Parathyroid adenoma (tissue), 2 donors: ENCODE measurements around the gene MXD4.

ENCODE experiments used
- H2AFZ ChIP-seq: fragments of 300-600 bp; sonication (generic); one replicate; pipeline ENCODE4 v1.7.0; 2017; ENCODE audit warnings: antibody characterized with exemption, mild to moderate bottlenecking
- H3K27ac ChIP-seq: fragments of 300-600 bp; sonication (generic); one replicate; pipeline ENCODE4 v1.7.0; 2017
- H3K27me3 ChIP-seq: fragments of 300-600 bp; sonication (generic); one replicate; pipeline ENCODE4 v1.7.0; 2017; ENCODE audit warnings: low read length; ENCODE audit not compliant: control insufficient read depth, insufficient read depth
- H3K36me3 ChIP-seq: fragments of 300-600 bp; sonication (generic); one replicate; pipeline ENCODE4 v1.7.0; 2017; ENCODE audit warnings: low read length; ENCODE audit not compliant: control insufficient read depth, insufficient read depth
- H3K4me1 ChIP-seq: fragments of 300-600 bp; sonication (generic); one replicate; pipeline ENCODE4 v1.7.0; 2017; ENCODE audit warnings: control low read depth
- H3K4me2 ChIP-seq: fragments of 300-600 bp; sonication (generic); one replicate; pipeline ENCODE4 v1.7.0; 2017; ENCODE audit warnings: low read length
- H3K4me3 ChIP-seq: fragments of 300-600 bp; sonication (generic); one replicate; pipeline ENCODE4 v1.7.0; 2017; ENCODE audit warnings: low read depth, low read length
- H3K79me2 ChIP-seq: fragments of 300-600 bp; sonication (generic); one replicate; pipeline ENCODE4 v1.7.0; 2017; ENCODE audit warnings: control low read depth
- H3K9ac ChIP-seq: fragments of 300-600 bp; sonication (generic); one replicate; pipeline ENCODE4 v1.7.0; 2017; ENCODE audit warnings: mild to moderate bottlenecking
- H3K9me3 ChIP-seq: fragments of 300-600 bp; sonication (generic); one replicate; pipeline ENCODE4 v1.7.0; 2017; ENCODE audit warnings: low read length; ENCODE audit not compliant: control insufficient read depth
- CTCF ChIP-seq: fragments of 300-600 bp; sonication (generic); IDR thresholded peaks from one replicate; pipeline ENCODE4 v1.7.0; 2017; ENCODE audit warnings: antibody characterized with exemption, mild to moderate bottlenecking
- donor health status: primary hyperparathyroidism.

MXD4 gene

GRCh38 chr4:2267320-2267811 is 5.5 kb upstream of the MXD4 start:
- Histone ChIP-seq H3K9me3 (no peaks in the 10 kb centered on the region), H3K79me2 (no peaks in the 10 kb centered on the region), H3K36me3 (no peaks in the 10 kb centered on the region), H3K9ac (no peak overlapping the region), H3K27ac (no peak overlapping the region), H3K4me2 (no peak overlapping the region), H3K4me1 (peaks cover 3% of the 10 kb centered on the region), H3K4me3 (no peak overlapping the region), H2AFZ (no peak overlapping the region), H3K27me3 (no peaks in the 10 kb centered on the region)
- TF ChIP-seq CTCF, result no peak

- TF ChIP-seq CTCF, result no peak
- Histone ChIP-seq H3K9me3 (no peaks in the 10 kb centered on the region), H3K4me1 (peaks cover 3% of the 10 kb centered on the region), H3K4me3 (no peak overlapping the region), H3K36me3 (no peaks in the 10 kb centered on the region), H3K79me2 (no peaks in the 10 kb centered on the region), H3K4me2 (no peak overlapping the region), H3K27me3 (no peaks in the 10 kb centered on the region), H3K27ac (no peak overlapping the region), H3K9ac (no peak overlapping the region), H2AFZ (no peak overlapping the region)
These were observed 4.9 kb upstream of the MXD4 start for GRCh38 chr4:2266821-2267220.

- H3K9ac ChIP-seq, result no peak overlapping the region
- peak overlapping the region; percentile 22 for H3K27ac ChIP-seq
- no peak overlapping the region for H3K4me3 ChIP-seq
These were observed 4.3 kb upstream of the MXD4 start for GRCh38 chr4:2266181-2266580.

GRCh38 chr4:2265113-2266110 is 3.5 kb upstream of the MXD4 start:
- H3K9ac ChIP-seq, result no peak overlapping the region

More at GRCh38 chr4:2266181-2266580, 4.3 kb upstream of the MXD4 start:
- peak overlapping the region; percentile 26 for H3K4me2 ChIP-seq
- no peak overlapping the region for H2AFZ ChIP-seq
- H3K4me1 ChIP-seq, result peaks cover 3% of the 10 kb centered on the region
- H3K36me3 ChIP-seq, result no peaks in the 10 kb centered on the region
- TF ChIP-seq CTCF, result no peak
- no peaks in the 10 kb centered on the region for H3K9me3 ChIP-seq
- H3K27me3 ChIP-seq, result no peaks in the 10 kb centered on the region
- H3K79me2 ChIP-seq, result no peaks in the 10 kb centered on the region

More at GRCh38 chr4:2265113-2266110, 3.5 kb upstream of the MXD4 start:
- H3K36me3 ChIP-seq, result no peaks in the 10 kb centered on the region
- no peak for TF ChIP-seq CTCF
- H3K79me2 ChIP-seq, result peaks cover 3% of the 10 kb centered on the region
- no peak overlapping the region for H2AFZ ChIP-seq
- no peak overlapping the region for H3K27ac ChIP-seq
- peaks cover 3% of the 10 kb centered on the region for H3K4me1 ChIP-seq
- no peaks in the 10 kb centered on the region for H3K27me3 ChIP-seq
- no peak overlapping the region for H3K4me3 ChIP-seq
- H3K9me3 ChIP-seq, result no peaks in the 10 kb centered on the region
- H3K4me2 ChIP-seq, result peak overlapping the region; percentile 26
